Left hindlimb (tissue), 1 donor: ENCODE measurements around the gene PRICKLE3.

ENCODE experiments used
- DNase-seq: peaks from one replicate; pipeline ENCODE4 v3.0.0-alpha.2; 2018

Gene PRICKLE3

GRCh38 chrX:49186125-49187027 lies at the start of gene PRICKLE3:
Gene PRICKLE3, minus strand, starts transcription at chrX:49186373. Its CDS starts 76 bp downstream, at chrX:49186297.
- peak; percentile 76 for DNase-seq

- DNase-seq: no peak
Observed at GRCh38 chrX:49233887-49234555, 47.8 kb upstream of the PRICKLE3 start.

GRCh38 chrX:49233176-49233575 lies 47.0 kb upstream of the PRICKLE3 start, which contains the start of gene CACNA1F:
Gene CACNA1F, minus strand, starts transcription at chrX:49233340. Its CDS starts 31 bp downstream, at chrX:49233309.
- no peak for DNase-seq

- no peak for DNase-seq
Observed at GRCh38 chrX:49232525-49232924, 46.4 kb upstream of the PRICKLE3 start.

- no peak for DNase-seq
Observed at GRCh38 chrX:49231333-49232000, 45.3 kb upstream of the PRICKLE3 start.

- DNase-seq: no peak
Observed at GRCh38 chrX:49230500-49231232, 44.5 kb upstream of the PRICKLE3 start.

GRCh38 chrX:49228185-49228584 lies 42.0 kb upstream of the PRICKLE3 start:
- DNase-seq: no peak

- DNase-seq: no peak
Observed at GRCh38 chrX:49227726-49228125, 41.6 kb upstream of the PRICKLE3 start.

- no peak for DNase-seq
Observed at GRCh38 chrX:49226946-49227345, 40.8 kb upstream of the PRICKLE3 start.

- no peak for DNase-seq
Observed at GRCh38 chrX:49225858-49226257, 39.7 kb upstream of the PRICKLE3 start.

- DNase-seq: no peak
Observed at GRCh38 chrX:49221868-49222267, 35.7 kb upstream of the PRICKLE3 start.

- no peak for DNase-seq
Observed at GRCh38 chrX:49220100-49220499, 33.9 kb upstream of the PRICKLE3 start.

- DNase-seq: no peak
Observed at GRCh38 chrX:49214996-49215526, 28.9 kb upstream of the PRICKLE3 start.

GRCh38 chrX:49214416-49214815 lies 28.2 kb upstream of the PRICKLE3 start:
- DNase-seq: no peak

GRCh38 chrX:49212861-49213260 lies 26.7 kb upstream of the PRICKLE3 start:
- no peak for DNase-seq

GRCh38 chrX:49212209-49212608 lies 26.0 kb upstream of the PRICKLE3 start:
- no peak for DNase-seq

GRCh38 chrX:49211074-49211473 lies 24.9 kb upstream of the PRICKLE3 start:
- no peak for DNase-seq

GRCh38 chrX:49210406-49210805 lies 24.2 kb upstream of the PRICKLE3 start:
- DNase-seq: no peak

- no peak for DNase-seq
Observed at GRCh38 chrX:49209434-49210251, 23.5 kb upstream of the PRICKLE3 start.

- no peak for DNase-seq
Observed at GRCh38 chrX:49208399-49208798, 22.2 kb upstream of the PRICKLE3 start.

GRCh38 chrX:49206543-49206942 lies 20.4 kb upstream of the PRICKLE3 start:
- no peak for DNase-seq

- DNase-seq: no peak
Observed at GRCh38 chrX:49205443-49205842, 19.3 kb upstream of the PRICKLE3 start.
